NB4 (cell line): ENCODE data around the gene CLHC1.
"Not testable (repeated sequence)": the region's sequence is repeated elsewhere in the genome, so short reads cannot be mapped to it uniquely, and the experiment has no call there.

Source experiments
- MYC ChIP-seq: IDR thresholded peaks from 2 replicates; pipeline ENCODE4 v1.6.1; 2011; ENCODE audit warnings: low read depth, low read length
- POLR2A ChIP-seq: IDR thresholded peaks from 2 replicates; pipeline ENCODE4 v1.6.1; 2011; ENCODE audit warnings: mild to moderate bottlenecking; ENCODE audit not compliant: insufficient read length; ENCODE audit errors: extremely low read depth
- TF ChIP-seq, protein P1 (sequence below): IDR thresholded peaks from one replicate; pipeline ENCODE4 v1.5.1; 2012; ENCODE audit warnings: low read depth, low read length

- TF ChIP-seq, protein P1, sequence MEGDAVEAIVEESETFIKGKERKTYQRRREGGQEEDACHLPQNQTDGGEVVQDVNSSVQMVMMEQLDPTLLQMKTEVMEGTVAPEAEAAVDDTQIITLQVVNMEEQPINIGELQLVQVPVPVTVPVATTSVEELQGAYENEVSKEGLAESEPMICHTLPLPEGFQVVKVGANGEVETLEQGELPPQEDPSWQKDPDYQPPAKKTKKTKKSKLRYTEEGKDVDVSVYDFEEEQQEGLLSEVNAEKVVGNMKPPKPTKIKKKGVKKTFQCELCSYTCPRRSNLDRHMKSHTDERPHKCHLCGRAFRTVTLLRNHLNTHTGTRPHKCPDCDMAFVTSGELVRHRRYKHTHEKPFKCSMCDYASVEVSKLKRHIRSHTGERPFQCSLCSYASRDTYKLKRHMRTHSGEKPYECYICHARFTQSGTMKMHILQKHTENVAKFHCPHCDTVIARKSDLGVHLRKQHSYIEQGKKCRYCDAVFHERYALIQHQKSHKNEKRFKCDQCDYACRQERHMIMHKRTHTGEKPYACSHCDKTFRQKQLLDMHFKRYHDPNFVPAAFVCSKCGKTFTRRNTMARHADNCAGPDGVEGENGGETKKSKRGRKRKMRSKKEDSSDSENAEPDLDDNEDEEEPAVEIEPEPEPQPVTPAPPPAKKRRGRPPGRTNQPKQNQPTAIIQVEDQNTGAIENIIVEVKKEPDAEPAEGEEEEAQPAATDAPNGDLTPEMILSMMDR = not testable (repeated sequence)
- not testable (repeated sequence) for TF ChIP-seq POLR2A, MYC
Observed at GRCh38 chr2:55279859-55280424, 47.8 kb upstream of the CLHC1 start.
